ENCODE data around the gene DSG2.
"Not testable (repeated sequence)": the region's sequence is repeated elsewhere in the genome, so short reads cannot be mapped to it uniquely, and the experiment has no call there.

The DSG2 gene

DNA sequence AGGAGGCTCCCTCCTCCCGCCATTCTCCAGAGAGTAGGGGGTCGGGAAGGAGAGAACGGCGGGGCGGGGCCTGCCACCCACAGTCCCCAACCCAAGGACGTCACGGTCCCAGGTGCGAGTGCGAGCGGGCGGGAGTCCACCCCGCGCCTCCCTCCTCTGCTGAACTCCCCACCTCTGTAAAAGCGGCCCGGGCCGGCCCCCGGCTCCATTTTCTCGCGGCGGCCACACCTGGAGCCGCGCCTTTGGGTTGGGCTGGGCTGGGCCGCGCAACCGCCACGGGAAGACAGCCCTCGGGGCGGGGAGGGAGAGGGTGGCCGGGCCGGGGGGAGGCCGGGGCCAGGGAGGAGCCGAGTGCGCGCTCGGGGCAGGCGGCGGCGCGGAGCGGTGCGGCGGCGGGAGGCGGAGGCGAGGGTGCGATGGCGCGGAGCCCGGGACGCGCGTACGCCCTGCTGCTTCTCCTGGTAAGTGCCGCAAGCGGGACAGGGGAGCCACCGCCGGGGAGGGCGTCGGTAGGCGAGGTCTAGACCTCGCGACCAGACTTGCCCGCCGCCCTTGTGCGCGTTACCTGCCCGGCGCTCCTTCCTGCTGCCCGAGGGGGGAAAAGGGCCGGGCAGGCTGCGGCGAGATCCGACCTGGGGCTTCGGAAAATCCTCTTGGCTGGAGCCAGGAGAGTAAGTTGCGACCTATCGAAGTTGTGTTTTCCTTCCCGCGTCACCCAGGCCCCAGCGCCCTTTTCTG lies at the start of gene DSG2:
Gene DSG2, plus strand, starts transcription at position 342 of the 738 bp plus-strand sequence. Its CDS starts 75 bp downstream, at position 417.
- in situ Hi-C loops (cut with MboI; ENCODE audit: low sequenced_read_pairs) = no loop called here

DNA sequence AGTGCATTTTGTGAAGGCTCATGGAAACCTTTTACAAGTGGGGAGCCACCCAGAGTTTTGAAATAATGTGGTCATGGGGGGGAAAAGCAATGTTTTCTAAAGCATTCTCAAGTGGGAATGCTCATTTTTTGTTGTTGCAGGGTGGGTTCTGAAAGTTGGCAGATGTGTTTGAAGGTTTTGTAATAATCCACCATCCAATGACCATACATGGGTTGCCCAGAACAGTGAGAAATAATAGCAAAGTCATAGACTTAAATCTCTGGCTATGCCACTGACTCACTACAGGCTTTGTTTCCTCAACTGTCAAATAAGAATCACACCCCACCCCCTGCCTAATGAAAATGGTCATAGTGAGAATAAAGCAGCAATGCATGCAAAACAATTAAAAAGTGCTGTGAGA lies 47.6 kb upstream of the DSG2 start:
- in situ Hi-C loops (cut with MboI; ENCODE audit: low sequenced_read_pairs) = no loop called here

DNA sequence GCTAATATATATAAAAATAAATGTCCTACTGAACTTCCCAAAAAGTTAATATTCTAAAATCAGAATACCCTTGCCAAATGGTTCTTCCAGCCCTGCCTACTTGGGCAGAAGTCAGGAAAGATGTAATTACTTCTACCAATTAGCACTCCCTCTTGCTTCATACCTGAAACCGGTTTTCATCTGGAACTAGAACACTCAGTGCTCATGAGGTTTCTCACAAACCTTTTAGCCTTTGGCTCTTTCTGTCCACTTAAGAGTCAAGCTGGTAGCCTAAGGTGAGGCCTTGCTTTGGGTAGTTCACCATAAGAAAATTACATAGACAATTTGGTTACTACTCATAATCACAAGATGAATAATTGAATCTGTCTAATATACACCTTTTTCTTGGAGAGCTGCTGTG lies 46.4 kb upstream of the DSG2 start:
- in situ Hi-C loops (cut with MboI; ENCODE audit: low sequenced_read_pairs) = no loop called here

DNA sequence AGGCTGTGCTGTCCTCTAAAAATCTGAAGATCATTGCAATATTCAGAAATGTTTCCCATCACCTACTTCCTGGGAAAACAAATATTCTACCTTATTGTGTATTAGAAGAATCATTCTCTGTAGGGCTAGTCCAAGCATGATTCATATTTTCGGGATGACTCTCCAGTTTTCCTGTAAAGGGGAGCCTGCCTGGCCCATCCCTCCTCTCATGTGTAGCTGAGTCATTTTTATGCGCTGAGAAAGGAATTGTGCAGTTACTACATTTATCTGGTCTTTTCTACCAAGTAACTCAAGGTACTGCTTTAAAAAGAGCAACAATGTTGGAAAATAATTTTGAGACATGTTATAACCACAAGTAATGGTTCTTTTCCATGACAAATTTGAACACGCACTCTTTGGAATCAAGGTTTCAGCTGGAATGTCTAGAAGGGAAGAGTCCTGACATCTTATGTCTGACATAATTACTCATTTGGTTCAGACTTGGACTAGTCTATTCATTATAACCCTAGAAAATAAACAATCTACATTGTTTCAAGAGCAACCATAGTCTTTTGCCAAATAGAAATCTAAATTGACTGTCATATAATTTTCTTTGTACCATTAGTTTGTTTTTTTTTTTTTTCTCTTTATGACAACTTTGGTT lies 43.8 kb upstream of the DSG2 start:
- in situ Hi-C loops (cut with MboI; ENCODE audit: low sequenced_read_pairs) = no loop called here

DNA sequence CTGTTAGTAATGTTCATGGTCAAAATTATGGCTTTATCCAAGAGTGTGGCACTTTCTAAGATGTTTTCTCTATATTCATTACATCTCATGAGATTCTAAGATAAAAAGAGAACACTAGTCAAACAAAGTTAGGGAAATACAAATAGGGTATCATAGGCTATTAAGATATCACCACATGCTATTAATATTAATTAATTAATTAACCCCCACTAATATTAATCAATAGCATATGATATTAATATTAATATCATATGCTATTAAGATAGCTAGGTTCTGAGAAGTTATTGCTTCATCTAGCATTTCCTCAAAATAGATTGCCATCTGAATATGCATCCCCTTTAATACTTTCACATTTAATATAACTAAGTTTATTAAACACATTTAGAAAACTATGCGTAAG lies 28.3 kb upstream of the DSG2 start:
- in situ Hi-C loops (cut with MboI; ENCODE audit: low sequenced_read_pairs) = no loop called here

DNA sequence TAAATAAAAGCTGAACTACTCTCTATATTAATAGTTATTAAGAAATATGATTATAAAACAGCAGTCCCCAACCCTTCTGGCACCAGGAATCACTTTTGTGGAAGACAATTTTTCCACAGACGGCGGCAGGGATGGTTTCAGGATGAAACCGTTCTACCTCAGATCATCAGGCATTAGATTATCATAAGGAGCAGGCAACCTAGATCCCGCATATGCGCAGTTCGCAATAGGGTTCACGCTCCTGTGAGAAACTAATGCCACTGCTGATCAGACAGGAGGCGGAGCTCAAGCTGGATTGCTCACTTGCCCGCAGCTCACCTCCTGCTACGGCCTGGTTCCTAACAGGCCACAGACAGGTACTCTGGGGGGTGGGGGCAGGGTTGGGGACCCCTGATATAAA lies 19.3 kb upstream of the DSG2 start:
- in situ Hi-C loops (cut with MboI; ENCODE audit: low sequenced_read_pairs) = no loop called here

DNA sequence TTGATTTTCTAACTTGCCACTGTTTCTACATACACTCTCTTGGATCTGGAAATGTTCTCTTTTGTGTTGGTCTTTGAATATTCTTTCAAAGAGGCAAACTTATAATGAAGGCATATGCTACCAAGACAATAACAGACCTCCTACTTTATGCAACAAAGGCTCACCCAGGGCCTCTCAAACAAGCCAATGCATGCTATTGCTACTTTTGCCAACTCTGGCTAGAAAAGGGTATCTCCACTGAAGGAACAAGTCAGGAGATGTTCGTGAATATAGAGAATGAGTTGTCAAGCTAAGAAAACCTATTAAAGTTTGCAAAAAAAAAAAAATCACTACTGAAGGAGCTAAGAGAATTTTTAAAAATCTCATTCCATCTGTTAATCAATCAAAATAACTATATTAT lies 15.9 kb upstream of the DSG2 start:
- in situ Hi-C loops (cut with MboI; ENCODE audit: low sequenced_read_pairs) = no loop called here

DNA sequence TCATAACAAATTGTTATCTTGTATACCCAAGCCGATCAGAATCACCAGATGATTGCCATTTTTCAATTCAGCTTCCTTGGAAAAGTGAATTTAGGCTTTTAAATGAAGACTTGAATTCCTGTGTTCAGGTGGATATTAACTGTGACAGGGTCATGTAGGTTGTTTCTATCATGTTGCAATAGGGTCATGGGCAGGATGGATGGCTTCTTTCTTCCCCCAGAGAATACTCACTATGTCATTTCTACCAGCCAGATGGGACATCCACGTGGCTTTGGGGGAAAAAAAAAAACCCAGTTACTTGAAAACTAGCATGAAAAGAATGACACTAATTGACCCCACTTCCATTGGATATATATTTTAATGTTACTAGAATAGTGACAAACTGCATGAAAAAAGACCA lies 14.6 kb upstream of the DSG2 start:
- in situ Hi-C loops (cut with MboI; ENCODE audit: low sequenced_read_pairs) = no loop called here

DNA sequence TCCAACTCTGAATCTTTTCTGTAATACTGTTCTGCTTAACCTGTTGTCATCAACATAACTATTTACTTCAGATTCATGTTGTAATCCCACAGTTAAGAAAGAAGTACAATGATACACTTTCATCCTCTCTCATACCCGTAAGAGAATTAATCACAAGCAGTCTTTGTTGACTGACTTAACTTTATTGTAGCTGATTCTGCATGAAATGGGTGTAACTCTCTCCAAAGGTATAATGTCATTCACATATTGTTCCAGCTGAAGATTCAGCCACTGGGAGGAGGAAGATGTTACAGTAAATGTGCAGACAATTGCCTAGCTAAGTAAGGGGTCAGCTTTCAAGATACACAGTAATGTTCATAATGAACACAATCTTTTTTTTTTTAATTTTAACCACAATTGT lies 13.5 kb upstream of the DSG2 start:
- in situ Hi-C loops (cut with MboI; ENCODE audit: low sequenced_read_pairs) = no loop called here

DNA sequence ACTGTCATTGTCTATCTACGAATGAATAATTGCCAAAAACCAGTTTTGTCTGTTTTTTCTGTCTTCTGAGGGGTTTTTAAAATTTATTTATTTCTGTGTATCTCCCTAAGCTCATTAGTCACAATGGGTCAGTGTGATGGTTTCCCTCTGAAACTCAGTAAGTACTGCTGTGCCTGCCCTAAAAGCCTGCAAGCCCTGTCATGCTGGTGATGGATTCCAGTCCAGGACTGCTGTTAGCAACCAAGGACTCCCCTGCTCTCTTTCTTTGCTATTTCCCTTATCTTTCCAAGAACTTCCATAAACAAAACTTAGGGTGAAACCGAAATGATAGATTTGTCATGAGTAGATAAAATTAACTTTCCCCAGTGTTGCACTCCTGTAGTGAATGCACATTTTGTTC lies 11.8 kb upstream of the DSG2 start:
- in situ Hi-C loops (cut with MboI; ENCODE audit: low sequenced_read_pairs) = no loop called here

DNA sequence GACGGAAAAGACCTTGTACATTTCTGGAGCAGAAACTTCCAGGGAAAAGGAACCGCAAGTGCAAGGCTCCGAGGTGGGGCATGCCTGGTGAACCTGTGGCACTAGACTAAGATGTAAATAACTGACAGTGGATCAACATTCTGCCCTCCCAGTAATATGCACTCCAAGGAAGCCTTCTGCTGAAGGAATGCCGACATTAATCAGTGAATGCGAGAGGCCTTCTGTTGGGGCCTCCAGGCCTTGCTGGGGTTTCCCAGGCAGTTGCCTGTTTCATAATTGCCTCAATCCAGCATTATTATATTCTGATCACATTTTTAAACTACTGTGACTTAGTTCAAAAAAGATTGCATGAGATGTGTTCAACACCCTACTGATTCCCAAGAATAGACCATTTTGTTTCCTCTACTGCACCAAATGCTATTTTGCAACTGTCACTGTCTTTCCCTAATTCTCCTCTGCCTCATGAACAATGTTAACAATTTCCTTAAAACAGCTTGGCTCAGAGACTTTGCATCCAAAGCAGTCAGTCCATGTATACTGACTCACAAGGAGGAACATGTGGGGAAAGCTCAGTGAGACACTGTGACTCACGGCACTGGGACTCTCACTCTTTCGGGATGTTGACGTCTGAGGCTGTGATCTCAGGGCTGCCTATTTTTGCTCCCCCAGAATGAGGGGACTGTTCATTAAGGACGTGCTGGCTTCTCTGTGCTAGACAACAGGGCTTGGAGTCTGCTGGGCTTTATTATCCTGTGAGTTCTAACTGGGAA lies 10.5 kb upstream of the DSG2 start:
- in situ Hi-C loops (cut with MboI; ENCODE audit: low sequenced_read_pairs) = no loop called here

DNA sequence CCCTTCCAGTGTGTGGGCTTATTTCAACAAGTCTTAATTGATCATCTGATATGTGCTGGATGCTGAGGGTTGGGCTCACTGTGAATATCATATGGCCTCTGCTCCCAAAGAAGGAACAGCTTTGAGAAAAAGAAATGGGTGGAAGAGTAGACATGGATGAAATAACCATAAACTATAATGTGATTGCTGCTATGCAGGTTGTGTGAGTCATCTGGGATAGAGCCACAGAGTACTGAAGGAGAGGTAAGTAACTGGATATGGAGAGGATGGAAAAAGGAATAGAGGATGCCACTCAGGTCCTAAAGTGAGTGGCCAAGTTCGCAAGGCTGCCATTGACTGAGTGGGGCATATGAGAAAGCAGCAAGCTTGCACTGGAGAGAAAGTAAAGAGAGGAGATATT lies 8.7 kb upstream of the DSG2 start:
- in situ Hi-C loops (cut with MboI; ENCODE audit: low sequenced_read_pairs) = no loop called here

DNA sequence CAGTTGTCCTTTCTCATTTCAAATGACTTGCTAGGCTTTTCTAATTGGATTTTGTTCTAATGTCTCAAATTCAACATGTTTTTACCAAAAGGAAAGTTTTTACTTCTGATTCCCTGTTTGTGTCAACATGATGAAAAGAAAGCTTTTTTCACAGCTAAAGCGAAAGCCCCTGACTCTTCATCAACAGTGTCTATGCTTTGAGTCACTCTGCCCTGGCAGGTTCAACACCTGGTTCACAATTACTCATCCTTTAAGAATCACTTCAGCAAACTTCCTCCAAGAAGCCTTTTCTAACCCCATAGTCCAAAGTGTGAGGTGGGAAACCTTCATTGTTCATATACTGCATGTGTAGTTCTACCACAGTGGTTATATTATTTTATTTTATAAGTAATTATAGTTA lies 7.6 kb upstream of the DSG2 start:
- in situ Hi-C loops (cut with MboI; ENCODE audit: low sequenced_read_pairs) = no loop called here

DNA sequence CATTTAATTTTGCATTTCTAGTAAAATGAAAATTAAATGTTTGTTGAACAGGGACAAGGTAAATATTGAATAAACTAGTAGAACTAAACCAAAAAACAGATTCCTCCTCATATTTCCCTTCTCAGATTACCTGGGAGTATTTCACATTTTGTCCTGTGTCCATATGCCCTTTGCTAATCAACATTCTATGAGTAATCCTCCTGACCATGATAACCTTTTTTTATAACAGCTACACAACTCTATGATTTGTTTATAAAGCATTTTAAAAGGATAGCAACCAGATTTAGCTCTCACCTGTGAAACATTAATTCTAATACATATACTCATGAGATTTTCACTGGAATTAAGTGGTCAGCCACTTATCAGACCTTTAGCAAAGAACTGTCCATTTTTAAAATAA lies 7.1 kb upstream of the DSG2 start:
- in situ Hi-C loops (cut with MboI; ENCODE audit: low sequenced_read_pairs) = no loop called here

DNA sequence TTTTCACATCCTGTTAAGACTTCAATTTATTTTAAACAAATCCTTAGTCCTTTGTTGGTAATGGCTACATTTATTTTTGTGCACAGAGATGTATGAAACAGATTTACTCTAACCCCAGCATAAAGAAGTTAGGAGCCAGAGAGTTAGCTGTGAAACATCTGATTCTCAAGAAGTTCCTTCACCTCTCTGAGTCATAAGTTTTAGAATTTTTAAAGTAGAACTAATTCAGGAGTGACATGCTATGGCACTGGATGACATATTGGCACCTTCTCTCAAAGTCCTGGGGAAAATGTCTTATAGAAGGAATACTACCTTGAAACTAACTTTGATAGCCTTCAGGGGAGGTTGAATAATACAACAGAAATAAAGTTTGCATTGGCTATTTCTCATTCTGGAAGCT lies 6.4 kb upstream of the DSG2 start:
- in situ Hi-C loops (cut with MboI; ENCODE audit: low sequenced_read_pairs) = no loop called here

DNA sequence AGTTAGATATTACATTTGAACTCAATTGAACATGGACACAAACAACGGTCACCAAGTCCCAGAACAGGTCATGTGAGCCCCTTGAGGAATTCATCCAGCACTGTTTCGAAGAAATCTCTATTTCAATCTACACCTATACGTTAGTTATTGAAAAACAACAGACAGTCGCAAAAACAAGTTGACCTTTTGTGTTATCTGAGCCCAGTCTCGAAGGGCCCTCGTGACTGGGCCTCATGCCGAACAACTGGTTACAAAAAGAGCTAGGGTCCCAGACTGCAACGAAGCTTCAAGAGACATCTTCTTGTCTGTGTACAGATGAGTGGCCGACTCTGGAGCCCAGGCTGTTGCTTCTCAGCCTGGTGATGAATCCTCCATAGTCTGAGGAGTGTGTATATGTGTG lies 5.3 kb upstream of the DSG2 start:
- in situ Hi-C loops (cut with MboI; ENCODE audit: low sequenced_read_pairs) = no loop called here

DNA sequence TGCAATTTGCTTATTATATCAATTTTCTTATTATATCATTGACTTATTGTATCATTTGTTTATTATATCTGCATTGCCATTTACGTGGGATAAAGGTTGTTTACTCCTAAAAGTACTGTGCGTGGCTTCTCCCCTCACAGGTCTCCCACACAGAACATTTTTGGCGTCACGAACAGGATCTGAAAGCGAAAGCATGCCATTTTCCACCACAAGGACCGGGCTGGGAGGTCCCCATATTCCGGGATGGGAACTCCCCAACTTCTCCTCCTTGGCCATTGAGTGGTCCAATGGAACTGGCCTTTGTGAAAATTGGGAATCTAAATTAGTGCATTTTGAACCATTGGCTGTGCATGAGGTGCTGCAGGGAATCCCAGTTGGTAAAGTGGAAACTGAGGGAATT lies 4.8 kb upstream of the DSG2 start:
- in situ Hi-C loops (cut with MboI; ENCODE audit: low sequenced_read_pairs) = no loop called here

DNA sequence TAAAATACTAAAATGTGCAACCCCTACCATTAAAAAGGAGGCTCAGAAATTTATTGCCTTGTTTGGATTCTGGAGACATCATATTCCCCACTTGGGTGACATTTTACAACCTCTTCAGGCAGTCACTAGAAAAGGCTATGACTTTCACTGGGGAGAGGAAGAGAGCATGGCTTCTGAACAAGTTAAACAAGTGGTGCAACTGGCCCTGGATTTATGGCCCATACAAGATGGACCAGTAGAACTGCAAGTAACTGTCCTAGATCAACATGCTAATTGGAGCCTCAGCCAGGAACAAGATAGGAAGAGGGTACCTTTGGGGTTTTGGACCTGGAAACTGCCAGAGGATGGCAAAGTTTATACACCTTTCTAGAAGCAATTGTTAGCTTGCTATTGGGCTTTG lies 4.0 kb upstream of the DSG2 start:
- in situ Hi-C loops (cut with MboI; ENCODE audit: low sequenced_read_pairs) = no loop called here

DNA sequence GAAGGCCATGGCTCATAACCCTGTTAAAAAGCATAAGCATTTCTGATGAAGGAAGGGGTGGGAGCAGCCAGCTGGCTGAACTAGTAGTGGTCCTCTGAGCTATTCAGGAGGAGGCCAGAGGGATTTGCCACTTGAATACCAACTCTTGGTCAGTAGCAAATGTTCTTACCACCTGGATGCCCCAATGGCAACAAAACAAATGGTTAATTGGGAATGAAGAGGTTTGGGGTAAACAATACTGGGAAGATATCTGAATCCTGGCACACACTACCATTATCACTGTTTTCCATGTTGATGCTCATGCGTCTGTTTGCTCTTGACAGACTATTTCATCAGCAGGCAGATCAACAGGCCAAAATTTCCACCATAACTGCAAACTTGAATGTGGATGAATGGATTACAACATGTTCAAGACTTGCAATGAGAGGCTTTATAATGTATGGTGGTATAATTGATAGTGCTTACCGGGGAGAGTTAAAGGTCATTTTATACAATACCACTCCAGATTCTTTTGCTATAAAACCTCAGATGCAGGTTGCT lies 3.2 kb upstream of the DSG2 start:
- in situ Hi-C loops (cut with MboI; ENCODE audit: low sequenced_read_pairs) = not testable (repeated sequence)

DNA sequence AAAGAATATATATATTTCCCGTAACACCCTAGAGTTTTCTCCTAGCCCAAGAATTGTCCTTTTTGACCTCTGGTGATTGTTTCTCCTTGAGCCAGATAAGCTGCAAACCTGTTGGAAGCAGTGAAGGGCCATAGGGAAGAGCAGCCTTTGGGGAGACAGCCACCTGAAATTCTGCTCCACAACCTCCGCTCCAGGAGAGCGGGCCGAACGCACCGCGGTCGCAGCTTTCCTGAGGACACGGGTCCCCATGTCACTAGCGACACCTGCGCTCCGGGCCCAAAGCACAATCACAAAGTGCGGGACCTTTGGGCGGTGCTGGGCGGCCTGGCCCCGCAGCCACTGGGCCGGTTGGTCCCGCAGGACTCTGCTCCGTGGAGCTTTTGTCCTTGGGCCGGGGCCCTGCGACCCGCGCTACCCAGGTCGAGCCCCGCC lies 557 bp upstream of the DSG2 start:
- in situ Hi-C loops (cut with MboI; ENCODE audit: low sequenced_read_pairs) = no loop called here

DNA sequence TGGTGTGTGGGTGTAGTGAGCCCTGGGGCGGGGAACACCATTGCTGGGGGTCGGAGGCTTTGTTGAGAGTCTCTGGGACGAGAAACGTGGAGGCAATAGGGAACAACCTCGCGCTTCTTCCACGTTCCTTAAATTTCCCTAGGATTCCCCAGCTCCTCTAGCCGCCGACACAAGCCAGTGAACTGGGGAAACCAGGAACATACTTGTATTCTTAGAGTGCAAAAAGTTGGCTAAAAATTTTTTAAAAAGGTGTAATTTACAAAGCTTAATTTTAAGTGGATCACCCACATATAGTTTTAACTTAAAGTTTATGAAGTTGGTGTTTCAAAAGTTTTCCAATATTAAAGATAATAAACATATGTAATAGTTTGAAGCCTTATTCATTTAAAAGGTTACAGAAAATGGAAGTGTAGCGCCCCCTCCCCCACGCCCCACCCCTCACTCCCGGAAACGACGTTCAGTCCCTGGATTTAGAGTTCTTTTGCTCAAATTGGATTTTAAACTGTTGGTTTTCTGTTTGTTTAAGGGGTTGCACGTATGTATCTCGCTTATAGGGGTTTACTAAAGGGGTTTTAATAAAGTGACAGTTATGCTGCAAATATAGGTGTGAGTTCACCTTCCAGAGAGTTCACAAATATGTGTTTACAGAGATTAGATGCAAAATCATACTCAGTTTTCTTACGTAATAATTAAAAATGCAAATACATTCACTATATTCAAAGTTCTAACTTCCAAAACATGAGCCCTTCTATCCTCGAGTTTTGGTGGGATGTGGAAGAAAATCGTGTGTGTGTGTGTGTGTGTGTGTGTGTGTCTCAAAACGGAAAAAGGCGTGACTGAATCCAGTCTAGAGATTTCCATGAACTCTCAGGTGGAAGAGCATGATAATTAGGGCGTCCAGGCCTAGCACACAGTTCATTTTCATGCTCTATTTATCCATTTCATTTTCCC lies 872 bp downstream of the DSG2 start:
- in situ Hi-C loops (cut with MboI; ENCODE audit: low sequenced_read_pairs) = no loop called here
